IPS-11a (cell line): ENCODE data around the gene RPRD1B.

ENCODE experiments used
- H3K4me3 ChIP-seq: one replicate; pipeline ENCODE4 v1.5.1; 2013; ENCODE audit warnings: low read depth, low read length, control low read depth

RPRD1B gene

DNA sequence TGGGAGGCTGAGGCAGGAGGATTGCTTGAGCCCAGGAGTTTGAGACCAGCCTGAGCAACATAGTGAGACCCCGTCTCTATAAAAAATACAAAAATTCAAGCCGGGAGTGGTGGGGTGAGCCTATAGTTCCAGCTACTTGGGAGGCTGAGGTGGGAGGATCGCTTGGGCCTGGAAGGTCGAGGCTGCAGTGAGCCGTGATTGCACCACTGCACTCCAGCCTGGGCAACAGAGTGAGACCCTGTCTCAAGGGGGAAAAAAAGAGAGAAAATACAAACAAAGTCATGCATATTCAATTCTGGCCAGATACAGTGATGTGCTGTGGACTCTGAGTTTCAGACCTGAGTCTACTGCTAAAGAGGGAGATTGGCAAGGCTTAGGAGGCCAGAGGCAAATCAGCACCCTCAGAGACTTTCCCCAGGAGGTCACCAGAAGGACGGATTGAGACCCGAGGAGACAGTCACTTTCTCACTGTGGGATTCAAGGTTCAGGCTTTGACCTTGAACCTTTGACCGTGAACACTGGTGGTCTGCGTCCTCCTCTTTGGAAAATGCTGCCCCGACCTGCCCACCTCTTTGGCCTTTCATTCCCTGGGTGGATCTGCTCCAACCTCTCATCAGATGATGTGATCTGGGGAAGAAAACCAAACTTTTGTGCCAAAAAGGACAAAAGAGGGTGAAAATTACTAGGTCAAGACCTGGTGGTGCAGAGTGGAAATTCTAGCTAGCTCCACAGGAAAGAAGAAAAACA lies 100.3 kb downstream of the RPRD1B start:
- H3K4me3 ChIP-seq, result no peak overlapping the region

DNA sequence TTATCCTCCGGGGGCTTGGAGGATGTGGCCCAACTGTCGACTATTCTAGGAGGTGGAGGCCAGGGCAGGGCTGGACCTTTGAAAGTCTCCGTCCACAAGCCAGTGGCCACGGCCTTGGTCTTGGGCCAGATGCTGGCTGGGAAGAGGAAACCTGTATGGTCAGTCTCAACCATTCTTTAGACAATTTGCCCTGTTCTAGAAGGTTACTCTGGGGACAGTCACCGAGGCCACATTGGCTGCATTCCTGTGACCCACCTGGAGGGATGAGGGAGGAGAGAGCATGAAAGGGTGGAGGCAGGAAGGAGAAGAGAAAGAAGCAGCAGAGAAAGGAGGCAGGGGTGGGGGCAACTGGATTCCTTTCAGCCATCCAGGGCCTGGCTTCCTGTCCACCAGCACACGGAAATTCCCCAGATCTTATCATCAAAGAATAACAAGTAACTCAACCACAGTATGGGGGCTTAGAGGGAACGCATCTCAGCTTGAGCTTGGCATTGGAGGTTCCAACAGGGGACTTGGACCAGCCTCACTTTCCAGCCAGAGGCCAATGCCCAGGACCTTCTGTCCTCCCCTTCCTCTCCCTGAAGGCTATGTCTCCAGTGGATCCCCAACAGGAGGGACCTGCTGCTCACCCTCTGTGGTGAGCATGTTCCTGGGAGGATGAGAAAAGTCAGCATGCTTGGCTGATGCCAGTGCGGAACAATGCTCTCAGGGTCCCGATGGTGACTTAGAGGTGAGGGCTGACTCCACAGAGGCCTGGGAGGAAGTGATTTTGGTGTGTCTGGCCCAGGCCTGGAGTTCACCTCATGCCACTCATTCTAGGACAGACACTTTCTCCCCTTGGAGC lies 101.1 kb downstream of the RPRD1B start:
- H3K4me3 ChIP-seq, result no peak overlapping the region

DNA sequence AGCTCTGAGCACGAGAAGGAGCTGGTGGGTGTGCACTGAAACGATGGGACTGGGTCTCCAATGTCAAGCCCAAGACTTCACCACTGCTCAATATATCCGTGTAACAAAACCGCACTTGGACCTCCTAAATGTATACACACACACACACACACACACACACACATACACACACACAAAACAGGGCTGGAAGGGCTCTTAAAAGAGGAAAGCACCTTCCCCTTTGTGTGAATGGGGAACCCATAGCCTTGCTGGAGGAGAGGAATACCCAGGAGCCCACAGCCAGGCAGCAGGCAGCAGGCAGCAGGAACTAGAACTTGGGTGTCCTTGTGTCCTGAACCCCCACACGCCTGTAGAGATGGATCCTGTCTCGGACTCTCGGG lies 101.7 kb downstream of the RPRD1B start:
- no peak overlapping the region for H3K4me3 ChIP-seq

DNA sequence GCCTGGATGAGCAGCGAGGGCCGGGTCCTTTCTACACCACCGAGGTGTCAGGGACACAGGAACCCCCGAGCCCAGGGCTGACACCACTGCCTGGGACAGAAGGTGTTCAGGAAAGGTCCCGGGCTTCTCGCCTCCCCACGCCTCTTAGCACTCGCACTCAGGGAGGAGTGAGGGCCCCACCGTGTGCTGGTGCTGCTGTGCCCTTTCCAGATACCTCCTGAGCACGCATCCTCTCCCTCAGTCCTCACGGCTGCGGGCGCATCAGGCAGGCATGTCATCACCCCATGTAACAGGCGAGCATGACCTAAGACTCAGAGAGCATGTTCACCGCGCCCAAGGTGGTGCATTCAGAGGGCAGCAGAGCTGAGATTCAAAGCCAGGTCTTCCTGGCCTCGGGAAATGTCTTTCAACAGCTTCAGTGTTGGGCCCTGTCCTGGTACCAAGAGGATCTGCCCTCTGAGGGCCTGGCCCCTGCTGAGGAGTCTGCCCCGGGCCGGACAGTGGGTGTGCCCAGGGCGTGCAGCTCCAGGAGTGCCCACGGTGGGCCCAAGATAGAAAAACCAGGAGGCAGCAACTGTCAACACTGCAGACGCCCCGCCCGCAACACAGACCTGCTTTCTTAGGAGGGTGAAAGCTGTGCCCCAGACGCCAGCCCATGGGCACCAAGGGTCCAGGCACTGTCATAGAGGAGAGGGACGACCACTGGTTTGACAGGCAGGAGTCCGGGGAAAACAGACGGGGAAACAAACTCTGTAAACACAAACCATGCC lies 102.3 kb downstream of the RPRD1B start:
- no peak overlapping the region for H3K4me3 ChIP-seq

DNA sequence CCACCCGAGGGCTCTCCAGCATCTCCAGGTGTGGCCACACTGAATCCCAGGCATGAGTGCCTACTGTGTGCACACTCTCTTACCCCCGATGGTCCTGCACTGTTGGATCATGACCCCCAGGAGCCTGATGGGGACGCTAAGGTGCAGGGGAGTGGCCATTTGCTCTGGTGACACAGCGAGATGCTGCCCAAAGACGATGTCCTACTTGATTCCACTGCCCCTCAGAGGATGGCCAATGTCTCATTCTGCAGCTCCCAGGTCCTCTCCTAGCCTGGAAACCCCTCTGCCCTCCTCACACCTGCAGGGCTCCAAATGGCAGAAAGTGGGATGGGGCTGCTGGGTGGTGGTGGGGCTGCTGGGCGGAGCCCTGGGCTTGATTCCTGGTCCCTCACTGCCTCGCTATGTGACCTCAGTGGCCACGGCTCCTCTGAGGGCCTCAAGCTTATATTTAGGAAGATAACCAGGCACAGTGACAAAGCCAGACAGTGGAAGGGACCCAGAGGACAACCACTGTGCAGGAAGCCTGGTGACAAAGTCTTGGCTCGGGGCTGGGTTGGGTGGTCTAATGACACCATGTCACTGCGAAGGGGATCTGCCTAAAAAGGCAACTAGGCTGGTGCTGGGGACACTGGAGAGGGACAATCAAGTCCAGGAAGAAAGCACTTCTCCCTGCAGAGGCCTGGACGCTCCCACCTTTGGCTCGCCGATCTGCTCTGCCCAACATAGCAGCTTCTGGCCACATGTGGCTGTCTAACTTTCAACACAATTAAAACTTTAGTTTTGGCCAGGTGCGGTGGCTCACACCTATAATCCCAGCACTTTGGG lies 103.1 kb downstream of the RPRD1B start:
- H3K4me3 ChIP-seq, result no peak overlapping the region

GRCh38 chr20:38137441-38138037 lies 104.0 kb downstream of the RPRD1B start:
- no peak overlapping the region for H3K4me3 ChIP-seq

- H3K4me3 ChIP-seq, result no peak overlapping the region
Observed at GRCh38 chr20:38138086-38138778, 104.7 kb downstream of the RPRD1B start.

- H3K4me3 ChIP-seq, result no peak overlapping the region
Observed at GRCh38 chr20:38139156-38139912, 105.8 kb downstream of the RPRD1B start.

- H3K4me3 ChIP-seq, result no peak overlapping the region
Observed at GRCh38 chr20:38139977-38140753, 106.6 kb downstream of the RPRD1B start.

DNA sequence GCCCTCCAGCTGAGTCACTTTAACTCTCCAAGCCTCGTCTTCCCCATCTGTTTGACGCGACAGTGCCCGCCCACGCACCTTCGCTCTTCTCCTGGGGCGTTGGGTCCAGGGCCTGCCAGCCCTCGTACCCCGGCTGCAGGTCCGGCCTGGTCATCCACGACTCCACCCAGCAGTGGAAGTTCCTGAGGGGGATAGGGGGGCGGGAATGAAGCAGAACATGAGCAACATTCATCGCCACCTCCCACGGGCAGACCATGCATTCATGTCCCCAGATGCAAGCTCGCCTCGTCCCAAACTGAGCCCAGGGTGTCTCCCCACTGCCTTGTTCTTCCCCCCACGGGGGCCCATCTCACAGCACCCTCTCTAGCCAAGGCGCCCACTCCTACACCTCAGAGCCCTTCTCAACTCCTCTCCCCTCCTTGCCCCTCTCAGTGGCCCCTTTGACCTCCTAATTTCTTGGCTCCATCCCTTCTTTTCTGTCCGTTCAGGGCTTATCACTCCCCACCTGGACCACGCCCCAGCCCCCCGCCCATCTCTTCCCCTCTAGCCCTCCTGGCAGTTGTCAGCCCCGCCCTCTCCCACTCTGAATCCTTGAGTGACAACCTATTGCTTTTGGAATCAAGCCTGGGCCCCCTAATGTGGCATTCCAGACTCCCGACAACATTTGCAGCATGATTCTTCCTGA lies 107.8 kb downstream of the RPRD1B start:
- no peak overlapping the region for H3K4me3 ChIP-seq
